ENCODE data around the gene POLR1G. TPM values are rescaled to one million over a fixed set of nuclear protein-coding genes. Genes with fewer than 3 reads are reported as not detected.

The POLR1G gene
- polyA plus RNA-seq, 2 of the 4 experiments (the other 2 are of a cell fraction): 15.1 to 31.2 TPM

DNA sequence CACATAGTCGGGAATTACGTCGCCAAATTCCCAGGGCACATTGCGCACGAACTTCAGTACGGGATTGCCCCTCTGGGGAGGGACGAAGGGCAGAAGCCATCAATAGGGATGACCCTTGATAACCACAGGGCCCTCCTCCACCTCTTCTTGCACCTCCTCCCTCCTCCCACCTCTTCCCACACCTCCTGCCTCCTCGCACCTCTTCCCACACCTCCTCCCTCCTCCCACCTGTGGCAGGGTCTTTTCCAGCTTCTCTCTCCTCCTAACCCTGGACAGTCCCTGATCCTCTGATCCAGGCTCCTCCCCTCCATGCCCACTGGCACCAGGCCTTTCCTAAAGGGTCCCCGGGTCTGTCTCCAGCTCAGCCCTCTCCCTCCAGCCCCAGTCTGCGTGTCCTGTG is 13.9 kb downstream of the POLR1G start:
- Histone ChIP-seq H3K9me3 (no peaks in the 10 kb centered on the region), H3K4me2 (no peak overlapping the region), H3K4me3 (no peak overlapping the region), H3K4me1 (peaks cover 23% of the 10 kb centered on the region), H3K27ac (no peak overlapping the region)
- no peak for FAIRE-seq
- no peak for TF ChIP-seq ESRRA (IDR thresholded peaks at IDR 0.05; ENCODE audit: borderline replicate concordance, low read length)
- no peak for TF ChIP-seq EHMT2 (IDR thresholded peaks at IDR 0.05; ENCODE audit: low read depth)
- no peak for TF ChIP-seq BHLHE40 (IDR thresholded peaks at IDR 0.05; ENCODE audit: low read depth, low read length)
- TF ChIP-seq JUN (IDR thresholded peaks at IDR 0.05): no peak
- TF ChIP-seq CEBPB (IDR thresholded peaks at IDR 0.05): no peak
- no peak for TF ChIP-seq HOXA7 (CRISPR knock-in tag; IDR thresholded peaks at IDR 0.05)
- TF ChIP-seq, protein P1, sequence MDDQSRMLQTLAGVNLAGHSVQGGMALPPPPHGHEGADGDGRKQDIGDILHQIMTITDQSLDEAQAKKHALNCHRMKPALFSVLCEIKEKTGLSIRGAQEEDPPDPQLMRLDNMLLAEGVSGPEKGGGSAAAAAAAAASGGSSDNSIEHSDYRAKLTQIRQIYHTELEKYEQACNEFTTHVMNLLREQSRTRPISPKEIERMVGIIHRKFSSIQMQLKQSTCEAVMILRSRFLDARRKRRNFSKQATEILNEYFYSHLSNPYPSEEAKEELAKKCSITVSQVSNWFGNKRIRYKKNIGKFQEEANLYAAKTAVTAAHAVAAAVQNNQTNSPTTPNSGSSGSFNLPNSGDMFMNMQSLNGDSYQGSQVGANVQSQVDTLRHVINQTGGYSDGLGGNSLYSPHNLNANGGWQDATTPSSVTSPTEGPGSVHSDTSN (IDR thresholded peaks at IDR 0.05): no peak
- TF ChIP-seq, protein P2, sequence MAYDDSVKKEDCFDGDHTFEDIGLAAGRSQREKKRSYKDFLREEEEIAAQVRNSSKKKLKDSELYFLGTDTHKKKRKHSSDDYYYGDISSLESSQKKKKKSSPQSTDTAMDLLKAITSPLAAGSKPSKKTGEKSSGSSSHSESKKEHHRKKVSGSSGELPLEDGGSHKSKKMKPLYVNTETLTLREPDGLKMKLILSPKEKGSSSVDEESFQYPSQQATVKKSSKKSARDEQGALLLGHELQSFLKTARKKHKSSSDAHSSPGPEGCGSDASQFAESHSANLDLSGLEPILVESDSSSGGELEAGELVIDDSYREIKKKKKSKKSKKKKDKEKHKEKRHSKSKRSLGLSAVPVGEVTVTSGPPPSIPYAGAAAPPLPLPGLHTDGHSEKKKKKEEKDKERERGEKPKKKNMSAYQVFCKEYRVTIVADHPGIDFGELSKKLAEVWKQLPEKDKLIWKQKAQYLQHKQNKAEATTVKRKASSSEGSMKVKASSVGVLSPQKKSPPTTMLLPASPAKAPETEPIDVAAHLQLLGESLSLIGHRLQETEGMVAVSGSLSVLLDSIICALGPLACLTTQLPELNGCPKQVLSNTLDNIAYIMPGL (CRISPR knock-in tag; IDR thresholded peaks at IDR 0.05; ENCODE audit: borderline replicate concordance): no peak
- TF ChIP-seq HDAC2 (IDR thresholded peaks at IDR 0.05): no peak
- no peak for TF ChIP-seq HOXB13 (CRISPR knock-in tag; IDR thresholded peaks at IDR 0.05; ENCODE audit: low read depth)
- TF ChIP-seq RNF2 (IDR thresholded peaks at IDR 0.05; ENCODE audit: borderline replicate concordance, low read depth): no peak
- no peak for TF ChIP-seq NR3C1 (IDR thresholded peaks at IDR 0.05)
- TF ChIP-seq HEYL (CRISPR knock-in tag; IDR thresholded peaks at IDR 0.05): no peak
- no peak for TF ChIP-seq EHF (CRISPR knock-in tag; IDR thresholded peaks at IDR 0.05)
- TF ChIP-seq ZC3H11A (IDR thresholded peaks at IDR 0.05): no peak
- TF ChIP-seq RCOR1 (IDR thresholded peaks at IDR 0.05; ENCODE audit: low read depth, low read length): no peak
- no peak for TF ChIP-seq RFX5 (IDR thresholded peaks at IDR 0.05)
- TF ChIP-seq POLR2A (IDR thresholded peaks at IDR 0.05; ENCODE audit: low read length): no peak
- TF ChIP-seq CBX2 (IDR thresholded peaks at IDR 0.05; ENCODE audit: borderline replicate concordance, low read depth): no peak
- TF ChIP-seq, protein P3, sequence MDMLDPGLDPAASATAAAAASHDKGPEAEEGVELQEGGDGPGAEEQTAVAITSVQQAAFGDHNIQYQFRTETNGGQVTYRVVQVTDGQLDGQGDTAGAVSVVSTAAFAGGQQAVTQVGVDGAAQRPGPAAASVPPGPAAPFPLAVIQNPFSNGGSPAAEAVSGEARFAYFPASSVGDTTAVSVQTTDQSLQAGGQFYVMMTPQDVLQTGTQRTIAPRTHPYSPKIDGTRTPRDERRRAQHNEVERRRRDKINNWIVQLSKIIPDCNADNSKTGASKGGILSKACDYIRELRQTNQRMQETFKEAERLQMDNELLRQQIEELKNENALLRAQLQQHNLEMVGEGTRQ (IDR thresholded peaks at IDR 0.05): no peak
- ChIA-PET POLR2A (no interaction called here), CTCF (interaction anchor here (0.7 to 2.3 kb wide), 7 partner anchors 9 to 58 kb away, joined by 3 to 8 read pairs (median 5); no protein-coding TSS in a partner anchor)
- no peak for DNase-seq (ENCODE audit: low read depth in 1 of 2, low spot score in 1 of 2)
- no peak for ATAC-seq
- WGBS (ENCODE audit: missing lambda C conversion rate): 89% methylated on average over 10 of the region's 10 CpGs

DNA sequence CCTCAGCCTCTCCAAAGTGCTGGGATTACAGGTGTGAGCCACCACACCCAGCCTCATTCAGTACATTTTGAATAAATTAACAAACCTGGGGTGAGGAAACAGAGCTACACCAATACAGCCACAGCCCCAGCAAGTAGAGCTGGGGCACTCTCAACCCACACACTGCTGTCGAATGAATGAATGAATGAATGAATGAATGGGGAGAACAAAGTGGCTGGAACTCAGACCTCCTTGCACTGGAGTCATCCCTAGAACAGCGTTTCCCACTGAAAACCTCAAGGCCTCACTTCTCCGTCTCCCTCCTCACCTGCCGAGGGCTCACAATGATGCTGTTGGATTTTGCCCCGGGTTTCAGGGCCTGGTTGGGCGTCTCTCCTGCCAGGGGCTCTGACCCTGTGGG is 14.4 kb downstream of the POLR1G start:
- FAIRE-seq: no peak
- POLR2A ChIA-PET: no interaction called here
- no peak overlapping the region for H3K4me3 ChIP-seq
- no peak for TF ChIP-seq CBX8 (IDR thresholded peaks at IDR 0.05)
- TF ChIP-seq, protein P4, sequence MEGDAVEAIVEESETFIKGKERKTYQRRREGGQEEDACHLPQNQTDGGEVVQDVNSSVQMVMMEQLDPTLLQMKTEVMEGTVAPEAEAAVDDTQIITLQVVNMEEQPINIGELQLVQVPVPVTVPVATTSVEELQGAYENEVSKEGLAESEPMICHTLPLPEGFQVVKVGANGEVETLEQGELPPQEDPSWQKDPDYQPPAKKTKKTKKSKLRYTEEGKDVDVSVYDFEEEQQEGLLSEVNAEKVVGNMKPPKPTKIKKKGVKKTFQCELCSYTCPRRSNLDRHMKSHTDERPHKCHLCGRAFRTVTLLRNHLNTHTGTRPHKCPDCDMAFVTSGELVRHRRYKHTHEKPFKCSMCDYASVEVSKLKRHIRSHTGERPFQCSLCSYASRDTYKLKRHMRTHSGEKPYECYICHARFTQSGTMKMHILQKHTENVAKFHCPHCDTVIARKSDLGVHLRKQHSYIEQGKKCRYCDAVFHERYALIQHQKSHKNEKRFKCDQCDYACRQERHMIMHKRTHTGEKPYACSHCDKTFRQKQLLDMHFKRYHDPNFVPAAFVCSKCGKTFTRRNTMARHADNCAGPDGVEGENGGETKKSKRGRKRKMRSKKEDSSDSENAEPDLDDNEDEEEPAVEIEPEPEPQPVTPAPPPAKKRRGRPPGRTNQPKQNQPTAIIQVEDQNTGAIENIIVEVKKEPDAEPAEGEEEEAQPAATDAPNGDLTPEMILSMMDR (IDR thresholded peaks at IDR 0.05): no peak
- 94% methylated on average over 6 of the region's 6 CpGs for WGBS (ENCODE audit: missing lambda C conversion rate)
- H3K4me2 ChIP-seq: no peak overlapping the region
- DNase-seq (ENCODE audit: low read depth in 1 of 2, low spot score in 1 of 2): no peak
- no peaks in the 10 kb centered on the region for H3K9me3 ChIP-seq
- CTCF ChIA-PET: interaction anchor here (0.8 to 2.3 kb wide), 6 partner anchors 9 to 58 kb away, joined by 3 to 8 read pairs (median 6); no protein-coding TSS in a partner anchor
- no peak for ATAC-seq
- peaks cover 28% of the 10 kb centered on the region for H3K4me1 ChIP-seq
- H3K27ac ChIP-seq: no peak overlapping the region

All from A549 (cell line).